Fibroblast of lung (primary cell): ENCODE data around the gene UBE4B. TPM values are rescaled to one million over a fixed set of nuclear protein-coding genes. Genes with fewer than 3 reads are reported as not detected.

Experiments used
- DNase-seq, 2 donors: peaks; one replicate each; pipeline versions ENCODE4 v3.0.0 to v3.0.0-alpha.2; 2010; ENCODE audit warnings: low read depth in 2 of 2
- H2AFZ ChIP-seq: 2 replicates; pipeline ENCODE4 v1.5.1; 2012; ENCODE audit warnings: low read length, control low read depth, inconsistent platforms
- H3K27ac ChIP-seq: 2 replicates; pipeline ENCODE4 v1.5.1; 2011; ENCODE audit warnings: low read length, control low read depth; ENCODE audit not compliant: insufficient read depth
- H3K27me3 ChIP-seq: 2 replicates; pipeline ENCODE4 v1.5.1; 2011; ENCODE audit warnings: mild to moderate bottlenecking, low read length; ENCODE audit not compliant: control insufficient read depth, insufficient read depth
- H3K36me3 ChIP-seq: 2 replicates; pipeline ENCODE4 v1.5.1; 2011; ENCODE audit warnings: low read length; ENCODE audit not compliant: control insufficient read depth, insufficient read depth
- H3K4me1 ChIP-seq: 2 replicates; pipeline ENCODE4 v1.5.1; 2011; ENCODE audit warnings: low read length; ENCODE audit not compliant: control insufficient read depth, insufficient read depth; ENCODE audit errors: extremely low read depth
- H3K4me2 ChIP-seq: 2 replicates; pipeline ENCODE4 v1.5.1; 2011; ENCODE audit warnings: low read length, control low read depth; ENCODE audit not compliant: insufficient read depth; ENCODE audit errors: extremely low read depth
- H3K4me3 ChIP-seq, 4 experiments: fragments of 200-600 bp in 1 of 4; sonication (generic) in 1 of 4; replicated peaks in 1 of 4; 2 replicates each; pipeline ENCODE4 v1.5.1; 2011 to 2016; ENCODE audit warnings: low read length in 4 of 4, low read depth in 3 of 4, mild to moderate bottlenecking in 3 of 4, control low read depth in 2 of 4, inconsistent platforms in 1 of 4, mixed read lengths in 1 of 4; ENCODE audit not compliant: insufficient read depth in 1 of 4; ENCODE audit errors: control extremely low read depth in 1 of 4
- H3K79me2 ChIP-seq: 2 replicates; pipeline ENCODE4 v1.5.1; 2012; ENCODE audit warnings: mild to moderate bottlenecking, low read length, inconsistent platforms; ENCODE audit not compliant: control insufficient read depth, insufficient read depth
- H3K9ac ChIP-seq: 2 replicates; pipeline ENCODE4 v1.5.1; 2011; ENCODE audit warnings: mild to moderate bottlenecking, low read length, control low read depth; ENCODE audit not compliant: insufficient read depth
- H3K9me3 ChIP-seq: 2 replicates; pipeline ENCODE4 v1.5.1; 2012; ENCODE audit warnings: low read depth, low read length; ENCODE audit not compliant: control insufficient read depth, insufficient read depth
- H4K20me1 ChIP-seq: 2 replicates; pipeline ENCODE4 v1.5.1; 2011; ENCODE audit warnings: low read length; ENCODE audit not compliant: control insufficient read depth, insufficient read depth; ENCODE audit errors: extremely low read depth
- EZH2 ChIP-seq: IDR thresholded peaks from 2 replicates; pipeline ENCODE4 v1.5.1; 2012; ENCODE audit warnings: low read length, control low read depth, mild to moderate bottlenecking; ENCODE audit errors: missing control alignments
- polyA plus RNA-seq, 2 donors: library from polyadenylated mRNA; depleted of rRNA in 1 of 2; stranded (reverse) in 1 of 2; unstranded in 1 of 2; fragments of >200 nt; gene quantifications; 2 replicates each; pipeline ENCODE4 v1.2.1, GENCODE V29; 2011 to 2012; ENCODE audit warnings: missing spikeins in 1 of 2
- total RNA-seq: library from RNA; depleted of rRNA; stranded (reverse); fragments of >200 nt; gene quantifications from 2 replicates; pipeline ENCODE4 v1.2.1, GENCODE V29; 2014
- TF ChIP-seq, protein P1 (sequence below), 2 donors: IDR thresholded peaks in 1 of 2; conservative IDR thresholded peaks in 1 of 2; 1 replicate in 1 of 2; 2 replicates in 1 of 2; pipeline ENCODE4 v1.5.1; 2011 to 2012; ENCODE audit warnings: low read length in 2 of 2, control low read depth in 1 of 2, inconsistent platforms in 1 of 2, low read depth in 1 of 2, mild to moderate bottlenecking in 1 of 2

The UBE4B gene
- total and polyA plus RNA-seq, 2 donors (not counting 1 experiment from before 2014, with no cell fraction given) = 21.9 to 30.7 TPM

GRCh38 chr1:10101929-10102328 lies 69.2 kb downstream of the UBE4B start:
- H3K4me2 ChIP-seq = no peak overlapping the region
- peaks cover 11% of the 10 kb centered on the region for H3K36me3 ChIP-seq
- H3K27ac ChIP-seq = no peak overlapping the region
- DNase-seq = no peak
- no peaks in the 10 kb centered on the region for H3K79me2 ChIP-seq
- no peak for TF ChIP-seq EZH2
- TF ChIP-seq, protein P1, sequence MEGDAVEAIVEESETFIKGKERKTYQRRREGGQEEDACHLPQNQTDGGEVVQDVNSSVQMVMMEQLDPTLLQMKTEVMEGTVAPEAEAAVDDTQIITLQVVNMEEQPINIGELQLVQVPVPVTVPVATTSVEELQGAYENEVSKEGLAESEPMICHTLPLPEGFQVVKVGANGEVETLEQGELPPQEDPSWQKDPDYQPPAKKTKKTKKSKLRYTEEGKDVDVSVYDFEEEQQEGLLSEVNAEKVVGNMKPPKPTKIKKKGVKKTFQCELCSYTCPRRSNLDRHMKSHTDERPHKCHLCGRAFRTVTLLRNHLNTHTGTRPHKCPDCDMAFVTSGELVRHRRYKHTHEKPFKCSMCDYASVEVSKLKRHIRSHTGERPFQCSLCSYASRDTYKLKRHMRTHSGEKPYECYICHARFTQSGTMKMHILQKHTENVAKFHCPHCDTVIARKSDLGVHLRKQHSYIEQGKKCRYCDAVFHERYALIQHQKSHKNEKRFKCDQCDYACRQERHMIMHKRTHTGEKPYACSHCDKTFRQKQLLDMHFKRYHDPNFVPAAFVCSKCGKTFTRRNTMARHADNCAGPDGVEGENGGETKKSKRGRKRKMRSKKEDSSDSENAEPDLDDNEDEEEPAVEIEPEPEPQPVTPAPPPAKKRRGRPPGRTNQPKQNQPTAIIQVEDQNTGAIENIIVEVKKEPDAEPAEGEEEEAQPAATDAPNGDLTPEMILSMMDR (conservative IDR thresholded peaks at IDR 0.05 in 1 of 2, IDR thresholded peaks at IDR 0.05 in 1 of 2; ENCODE audit: low read depth in 1 of 2, low read length in 2 of 2) = peak in 1 of 2 donors; percentile 19
- H2AFZ ChIP-seq = no peak overlapping the region
- no peaks in the 10 kb centered on the region for H3K9me3 ChIP-seq
- no peaks in the 10 kb centered on the region for H3K27me3 ChIP-seq
- H3K9ac ChIP-seq = no peak overlapping the region
- no peak overlapping the region for H3K4me3 ChIP-seq
- H4K20me1 ChIP-seq = no peaks in the 10 kb centered on the region
- H3K4me1 ChIP-seq = no peaks in the 10 kb centered on the region

DNA sequence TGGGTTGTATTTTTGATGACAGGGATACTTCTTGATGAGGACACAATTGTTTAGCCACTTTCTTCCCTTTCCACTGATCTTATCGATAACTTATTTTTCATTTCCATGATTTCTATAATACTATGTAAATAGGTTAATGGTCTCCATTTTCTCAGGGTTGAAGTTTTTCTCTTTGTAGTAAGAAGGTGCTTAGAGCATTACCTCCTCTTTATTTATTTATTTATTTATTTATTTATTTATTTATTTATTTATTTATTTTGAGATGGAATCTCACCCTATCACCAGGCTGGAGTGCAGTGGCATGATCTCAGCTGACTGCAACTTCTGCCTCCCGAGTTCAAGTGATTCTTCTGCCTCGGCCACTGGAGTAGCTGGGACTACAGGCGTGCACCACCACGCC lies 70.4 kb downstream of the UBE4B start:
- H3K9ac ChIP-seq = no peak overlapping the region
- peaks cover 11% of the 10 kb centered on the region for H3K36me3 ChIP-seq
- TF ChIP-seq, protein P1 (conservative IDR thresholded peaks at IDR 0.05 in 1 of 2, IDR thresholded peaks at IDR 0.05 in 1 of 2; ENCODE audit: low read depth in 1 of 2, low read length in 2 of 2) = no peak
- no peak for TF ChIP-seq EZH2
- no peak for DNase-seq
- no peak overlapping the region for H3K4me2 ChIP-seq
- no peaks in the 10 kb centered on the region for H3K79me2 ChIP-seq
- no peak overlapping the region for H2AFZ ChIP-seq
- H3K9me3 ChIP-seq = no peaks in the 10 kb centered on the region
- H3K4me1 ChIP-seq = no peaks in the 10 kb centered on the region
- H3K4me3 ChIP-seq = no peak overlapping the region
- no peaks in the 10 kb centered on the region for H4K20me1 ChIP-seq
- H3K27ac ChIP-seq = no peak overlapping the region
- no peaks in the 10 kb centered on the region for H3K27me3 ChIP-seq

DNA sequence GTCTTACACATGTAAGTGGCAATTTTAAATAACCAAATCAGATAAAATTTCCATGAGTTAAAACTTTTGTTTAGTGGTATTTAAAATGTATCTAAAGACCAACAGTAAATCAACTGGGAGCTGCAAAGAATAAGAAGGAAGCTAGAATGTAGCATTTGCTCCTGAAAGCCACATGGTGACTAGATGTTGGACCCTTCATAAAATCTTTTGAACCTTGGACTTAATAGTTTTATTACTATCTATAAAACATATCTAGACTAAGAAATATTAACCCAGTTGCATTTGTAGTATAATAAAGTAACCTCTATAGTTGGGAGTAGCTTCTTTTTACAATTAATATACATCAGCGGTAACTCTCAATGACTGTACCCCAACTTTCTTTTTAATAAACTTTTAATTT lies 72.1 kb downstream of the UBE4B start:
- DNase-seq = no peak
- Histone ChIP-seq H4K20me1 (no peaks in the 10 kb centered on the region), H3K9me3 (no peaks in the 10 kb centered on the region), H3K4me3 (no peak overlapping the region), H3K27ac (no peak overlapping the region), H3K79me2 (no peaks in the 10 kb centered on the region), H3K4me2 (no peak overlapping the region), H3K36me3 (peaks cover 11% of the 10 kb centered on the region), H2AFZ (no peak overlapping the region), H3K27me3 (no peaks in the 10 kb centered on the region), H3K4me1 (peaks cover 5% of the 10 kb centered on the region), H3K9ac (no peak overlapping the region)
- no peak for TF ChIP-seq EZH2
- TF ChIP-seq, protein P1 (conservative IDR thresholded peaks at IDR 0.05 in 1 of 2, IDR thresholded peaks at IDR 0.05 in 1 of 2; ENCODE audit: low read depth in 1 of 2, low read length in 2 of 2) = no peak
